ENCODE measurements around the gene ANK3.

Gene ANK3

DNA sequence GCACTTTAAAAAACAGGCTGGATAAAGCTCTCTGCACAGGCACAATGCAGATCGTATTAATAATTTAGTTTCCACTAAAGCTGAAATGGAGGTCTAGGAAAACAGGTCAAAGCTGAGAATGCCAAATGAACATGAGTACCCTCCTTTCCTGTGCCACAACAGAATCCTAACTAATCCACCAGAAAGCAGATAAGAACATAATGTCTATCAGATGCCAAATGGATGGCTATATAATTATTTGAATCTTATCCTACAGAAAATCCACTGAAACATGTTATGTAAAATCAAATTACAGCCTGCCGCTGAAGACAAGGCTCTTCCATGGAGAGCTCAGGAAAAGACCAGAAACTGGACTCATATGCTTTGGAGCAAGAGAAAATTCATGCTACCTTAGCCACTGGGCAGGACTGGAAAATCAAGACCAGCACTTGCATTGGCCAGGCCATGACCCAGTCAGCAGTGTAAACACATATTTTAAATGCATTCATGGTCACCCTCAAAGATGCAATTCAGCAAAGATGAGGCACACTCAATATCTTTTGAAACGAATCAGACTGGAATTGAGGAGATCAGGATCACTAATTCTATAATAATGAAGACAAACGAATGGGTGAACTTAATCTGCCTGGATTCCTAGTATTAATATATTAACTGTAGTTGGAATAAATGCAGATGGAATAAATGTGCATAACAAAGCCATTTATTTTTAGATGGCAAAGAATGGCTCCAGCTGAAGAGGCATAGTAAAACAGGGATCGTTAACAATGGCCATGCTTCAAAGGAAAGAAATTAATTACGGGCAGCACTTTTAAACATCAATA lies 13.2 kb downstream of the ANK3 start:
- DNase-seq = no peak

DNA sequence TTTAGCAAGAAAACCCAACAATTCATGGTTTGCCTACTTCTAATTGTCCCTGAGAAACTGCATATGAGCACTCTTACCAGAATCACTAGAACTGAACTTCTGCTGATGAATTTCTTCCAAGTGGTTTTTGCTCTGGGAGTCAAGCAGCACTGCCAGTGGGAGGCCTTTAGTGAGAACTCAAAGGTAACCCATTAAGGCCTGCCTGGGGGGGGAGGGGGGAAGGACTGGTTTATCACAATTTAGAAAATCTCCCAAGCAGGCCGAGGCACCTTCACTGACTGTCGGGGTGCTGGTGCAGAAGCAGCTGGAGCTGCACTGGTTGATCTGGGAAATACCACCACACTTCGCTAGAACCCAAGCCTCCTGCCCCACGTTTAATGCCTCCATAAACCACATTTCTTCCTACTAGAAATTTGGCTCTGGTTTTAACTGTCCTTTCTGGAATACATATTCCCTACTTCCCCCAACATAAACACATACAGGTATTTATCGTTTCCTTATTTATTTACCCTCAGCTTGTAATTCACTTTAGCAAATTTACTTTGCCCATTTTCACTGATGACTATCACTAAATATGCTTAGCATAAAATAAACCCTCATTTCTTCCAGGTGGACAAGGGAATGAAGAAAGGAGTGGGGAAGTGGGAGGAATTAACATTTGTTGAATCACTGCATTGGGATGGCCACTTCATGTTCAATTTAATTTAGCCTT lies 14.2 kb downstream of the ANK3 start:
- no peak for DNase-seq

DNA sequence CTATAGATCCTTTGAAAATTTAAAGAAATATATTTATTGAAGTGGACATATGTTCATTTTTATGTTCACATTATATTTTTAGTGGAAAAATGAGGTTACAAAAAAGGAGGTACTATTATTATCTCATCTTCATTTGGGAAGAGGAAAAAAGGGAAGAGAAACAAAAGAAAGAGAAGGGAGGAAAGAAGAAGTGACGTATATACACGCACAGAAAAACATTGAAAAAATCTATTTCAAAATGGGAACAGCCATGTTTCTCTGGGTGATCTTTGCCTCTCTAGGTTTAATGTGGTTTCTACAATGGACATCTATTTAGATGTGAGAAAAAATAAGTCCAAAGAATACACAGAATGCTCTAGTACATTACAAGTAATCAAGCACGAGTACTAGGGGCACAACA lies 14.8 kb downstream of the ANK3 start:
- DNase-seq = no peak

DNA sequence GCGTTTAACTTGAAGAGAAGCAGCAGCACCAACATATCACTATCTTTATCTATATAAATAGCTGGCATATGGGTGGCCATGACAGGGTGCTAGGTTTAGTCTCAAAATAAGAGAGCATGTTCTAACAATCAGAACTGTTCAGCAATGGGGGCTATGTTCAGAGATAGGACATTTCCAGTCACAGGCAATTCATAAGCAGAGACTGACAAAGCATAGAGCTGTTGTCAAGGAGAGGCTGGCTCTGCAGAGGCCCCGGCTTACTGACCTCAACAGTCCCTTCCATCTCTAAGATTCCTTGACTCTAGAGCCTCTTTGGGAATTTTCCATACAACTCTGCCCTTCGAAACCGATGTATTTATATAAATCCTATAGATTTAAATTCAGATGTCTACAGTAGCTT lies 17.2 kb downstream of the ANK3 start:
- no peak for DNase-seq

DNA sequence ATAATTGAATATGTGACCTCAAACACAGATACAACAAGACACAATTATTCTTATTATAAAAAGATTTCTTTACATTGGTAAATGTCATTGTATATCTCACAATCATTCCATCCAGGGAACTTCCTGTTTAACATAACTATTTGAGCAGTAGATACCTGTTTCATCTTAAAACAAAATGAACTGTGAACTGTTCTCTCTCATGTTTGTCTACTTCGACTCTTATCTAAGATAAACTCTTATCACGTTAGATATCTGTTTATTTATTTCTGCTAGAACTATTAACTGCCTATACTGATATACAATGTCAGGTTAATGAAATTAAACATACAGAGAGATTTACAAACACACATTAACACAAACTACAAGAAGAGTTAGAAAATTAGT lies 20.1 kb downstream of the ANK3 start:
- no peak for DNase-seq

DNA sequence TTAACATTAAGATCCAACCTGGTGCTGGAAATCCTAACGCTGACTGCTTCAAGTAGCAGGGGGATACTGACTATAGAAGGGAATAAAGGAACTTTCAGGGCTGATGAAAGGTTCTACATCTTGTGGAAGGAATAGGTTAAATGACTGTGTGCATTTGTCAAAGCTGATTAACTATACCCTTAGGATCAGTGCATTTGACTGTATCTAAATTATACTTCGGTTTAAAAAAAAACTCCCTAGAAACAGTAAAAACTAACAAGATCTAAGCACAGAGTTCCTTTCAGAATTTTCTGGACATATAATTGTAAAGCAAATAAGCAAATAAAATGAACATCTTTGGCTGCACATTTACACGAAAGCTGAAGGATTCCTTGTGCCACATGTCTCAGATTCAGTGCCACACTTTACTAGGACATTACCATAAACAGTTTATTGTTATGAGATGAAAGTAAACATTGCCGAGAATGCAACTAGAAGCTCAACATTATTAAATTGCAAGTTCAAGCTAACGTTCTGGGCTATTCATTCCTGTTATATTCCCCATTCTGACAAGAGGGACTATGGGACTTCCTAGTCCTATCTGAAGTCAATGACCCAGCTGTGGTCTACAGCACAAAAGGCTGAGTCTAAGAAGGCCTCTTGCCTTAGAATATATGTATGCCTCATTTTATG lies 20.7 kb downstream of the ANK3 start:
- no peak for DNase-seq

DNA sequence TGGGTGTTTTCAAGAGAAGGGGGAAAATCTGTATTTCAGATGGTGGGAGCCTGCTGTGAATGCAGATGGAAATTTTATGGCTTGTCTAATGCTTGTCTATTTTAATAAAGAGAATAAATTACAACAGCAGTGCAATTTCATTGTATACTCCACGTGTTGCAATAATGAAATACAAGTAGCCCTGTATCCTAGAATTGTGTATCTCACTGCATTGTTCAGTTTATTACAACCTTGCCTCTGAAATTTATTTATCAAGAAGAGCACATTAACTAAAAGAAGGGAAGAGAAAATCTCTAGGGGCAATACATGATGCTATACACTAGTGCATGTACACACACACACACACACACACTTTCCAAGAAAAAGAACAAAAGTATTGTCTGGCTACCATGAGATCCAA lies 21.8 kb downstream of the ANK3 start:
- DNase-seq = no peak

DNA sequence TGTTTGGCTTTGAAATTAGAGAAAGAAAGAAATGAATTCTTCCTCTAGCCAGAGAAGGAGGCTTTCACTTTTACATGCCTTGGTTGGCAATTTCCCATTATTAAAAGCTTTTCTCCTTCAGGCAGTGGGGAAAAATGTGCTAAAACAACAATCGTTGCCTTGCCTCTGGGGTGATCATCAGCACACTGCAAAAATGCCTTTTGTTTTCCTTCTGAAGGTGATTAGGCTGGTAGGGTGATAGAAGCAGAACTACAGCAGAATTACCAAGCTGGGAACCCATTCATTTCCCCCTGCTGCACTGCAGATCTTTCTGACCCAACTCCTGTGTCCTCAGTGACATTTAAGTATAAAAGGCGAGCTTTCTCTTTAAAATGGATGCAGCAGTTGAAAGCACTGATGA lies 22.2 kb downstream of the ANK3 start:
- DNase-seq = no peak

DNA sequence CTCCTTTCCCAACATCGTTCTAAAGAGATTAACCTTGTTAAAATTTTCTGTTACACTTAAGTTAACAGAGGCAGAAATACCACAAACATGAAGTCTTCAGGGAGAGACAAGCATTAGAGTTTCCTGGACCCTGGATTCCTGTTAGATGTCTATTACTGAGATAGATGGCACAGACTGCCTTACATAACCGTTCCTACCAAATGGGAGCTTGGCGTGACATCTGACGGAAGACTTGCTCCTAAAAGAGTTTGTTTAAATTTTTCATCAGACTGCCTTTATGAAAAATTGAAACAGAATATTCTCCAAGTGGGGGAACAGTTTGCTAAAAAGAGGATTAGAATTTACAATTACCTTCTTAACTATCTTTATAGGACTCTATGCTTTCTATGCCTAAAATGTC lies 22.7 kb downstream of the ANK3 start:
- no peak for DNase-seq

DNA sequence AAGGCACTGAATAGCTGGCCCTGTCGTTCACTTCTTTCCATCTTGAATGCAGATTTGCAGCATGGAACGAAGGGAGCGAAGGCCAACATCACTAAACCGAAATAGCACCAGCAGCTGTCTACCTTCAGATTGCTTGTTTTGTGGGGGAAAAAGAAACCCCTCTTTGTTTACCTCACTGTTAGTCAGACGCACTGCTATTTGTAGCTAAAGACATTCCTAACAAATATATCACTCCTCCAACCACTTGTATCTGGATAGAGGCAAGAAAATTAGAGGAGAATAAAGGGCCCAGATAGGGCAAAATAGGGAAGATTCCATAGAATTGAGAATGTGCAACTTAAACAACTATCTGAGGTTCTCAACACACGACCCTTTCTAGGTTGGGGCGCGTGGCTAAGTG lies 26.5 kb downstream of the ANK3 start:
- DNase-seq = no peak

DNA sequence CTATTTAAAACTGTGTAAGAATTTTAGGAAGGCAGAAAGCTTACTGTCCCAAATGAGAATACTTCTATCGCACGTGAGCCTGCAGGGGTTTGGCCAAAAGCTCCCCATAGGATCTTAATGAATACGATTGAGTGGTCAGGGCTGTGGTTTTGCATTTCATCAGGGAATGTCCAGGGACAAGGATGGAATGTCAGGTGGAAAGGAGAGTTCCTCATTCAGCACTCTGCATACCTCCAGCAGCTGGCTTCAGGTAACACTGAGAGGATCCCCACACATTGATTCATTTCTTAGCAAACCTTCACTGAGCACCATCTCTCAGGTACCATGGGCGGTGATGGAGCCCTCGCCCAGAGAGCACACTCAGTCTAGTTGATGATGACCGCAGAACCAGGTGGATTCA lies 27.2 kb downstream of the ANK3 start:
- DNase-seq = no peak

DNA sequence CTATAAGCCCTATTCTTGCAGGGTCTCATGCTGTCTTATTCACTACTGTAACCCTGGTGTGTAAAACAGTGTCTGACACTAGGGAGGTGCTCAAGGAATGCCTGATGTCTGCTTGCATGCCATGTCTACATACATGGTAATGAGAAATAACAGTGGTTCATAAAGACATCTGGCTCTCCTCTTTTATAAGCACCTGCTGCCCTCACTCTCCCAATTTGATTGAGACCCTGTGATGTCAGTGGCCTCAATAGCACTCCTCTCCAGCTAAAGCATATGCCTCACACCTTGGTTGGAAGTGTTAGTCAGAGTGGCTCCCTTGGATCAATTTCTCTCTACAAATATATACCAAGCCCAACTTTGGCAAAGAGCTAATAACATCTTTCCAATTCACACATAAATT lies 30.6 kb downstream of the ANK3 start:
- no peak for DNase-seq

DNA sequence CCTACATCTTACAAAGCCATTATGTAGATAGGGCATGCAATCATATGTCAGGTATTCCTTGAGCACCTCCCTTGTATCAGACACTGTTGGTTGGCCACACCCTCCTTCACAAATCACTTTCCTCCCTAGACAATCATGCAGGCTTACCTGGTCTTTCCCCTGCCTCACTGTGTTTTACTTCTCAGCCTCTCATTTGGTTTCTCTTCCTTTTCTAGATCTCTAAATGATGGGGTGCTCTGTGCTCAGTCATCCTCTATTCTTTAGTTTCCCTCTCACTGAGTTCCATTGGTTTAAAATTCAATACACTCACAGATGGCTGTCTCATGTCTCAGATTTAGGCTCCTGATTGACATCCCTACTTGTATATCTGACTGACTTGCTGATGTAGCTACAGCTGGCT lies 31.4 kb downstream of the ANK3 start:
- no peak for DNase-seq

DNA sequence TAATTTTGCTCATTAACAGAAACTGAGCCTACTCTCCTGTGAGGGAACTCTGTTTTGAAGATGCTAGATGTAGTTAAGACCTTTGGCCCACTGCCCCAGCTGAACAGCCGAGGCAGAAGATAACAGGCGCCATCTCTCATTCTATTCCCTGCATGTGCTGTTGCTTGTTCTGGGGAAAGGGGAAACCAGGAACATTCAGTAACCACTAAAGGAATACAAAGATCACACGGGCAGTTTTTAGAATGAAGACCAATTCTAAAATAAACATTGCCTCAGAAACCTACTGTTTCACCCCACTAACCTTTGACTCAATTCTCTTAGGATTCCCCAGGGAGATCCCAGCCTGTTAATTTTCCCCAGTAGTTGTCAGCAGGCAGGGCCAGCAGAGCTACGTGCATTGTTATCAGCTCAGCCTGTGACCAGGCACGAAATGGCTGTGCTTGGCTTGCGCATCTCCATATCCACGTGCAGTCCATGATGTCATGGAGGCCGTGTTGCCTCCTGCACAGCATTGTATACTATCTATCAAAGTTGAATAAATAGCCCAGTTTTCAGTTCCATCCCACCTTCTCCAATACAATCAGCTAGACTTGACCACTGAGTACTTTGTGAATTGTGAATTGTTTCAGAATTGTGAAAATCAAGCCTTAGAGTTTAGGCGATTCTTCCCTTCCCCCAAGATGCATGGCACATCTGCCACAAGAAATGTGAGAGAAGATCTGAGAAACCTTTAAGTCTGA lies 36.0 kb downstream of the ANK3 start:
- no peak for DNase-seq

DNA sequence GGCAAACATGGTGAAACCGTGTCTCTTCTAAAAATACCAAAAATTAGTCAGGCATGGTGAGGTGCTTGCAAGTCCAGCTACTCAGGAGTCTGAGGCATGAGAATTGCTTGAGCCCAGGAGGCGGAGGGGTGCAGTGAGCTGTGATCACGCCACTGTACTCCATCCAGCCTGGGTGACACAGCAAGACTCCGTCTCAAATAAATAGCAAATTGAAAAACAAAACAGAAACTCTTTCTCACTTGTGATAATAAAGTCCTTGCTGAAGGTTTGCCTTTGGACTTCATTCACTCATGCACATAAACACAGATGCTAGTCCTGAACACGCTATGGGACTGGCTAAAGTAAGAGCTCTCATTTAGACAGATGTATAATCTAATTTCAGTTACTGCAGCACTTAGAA lies 37.6 kb downstream of the ANK3 start:
- DNase-seq = no peak

DNA sequence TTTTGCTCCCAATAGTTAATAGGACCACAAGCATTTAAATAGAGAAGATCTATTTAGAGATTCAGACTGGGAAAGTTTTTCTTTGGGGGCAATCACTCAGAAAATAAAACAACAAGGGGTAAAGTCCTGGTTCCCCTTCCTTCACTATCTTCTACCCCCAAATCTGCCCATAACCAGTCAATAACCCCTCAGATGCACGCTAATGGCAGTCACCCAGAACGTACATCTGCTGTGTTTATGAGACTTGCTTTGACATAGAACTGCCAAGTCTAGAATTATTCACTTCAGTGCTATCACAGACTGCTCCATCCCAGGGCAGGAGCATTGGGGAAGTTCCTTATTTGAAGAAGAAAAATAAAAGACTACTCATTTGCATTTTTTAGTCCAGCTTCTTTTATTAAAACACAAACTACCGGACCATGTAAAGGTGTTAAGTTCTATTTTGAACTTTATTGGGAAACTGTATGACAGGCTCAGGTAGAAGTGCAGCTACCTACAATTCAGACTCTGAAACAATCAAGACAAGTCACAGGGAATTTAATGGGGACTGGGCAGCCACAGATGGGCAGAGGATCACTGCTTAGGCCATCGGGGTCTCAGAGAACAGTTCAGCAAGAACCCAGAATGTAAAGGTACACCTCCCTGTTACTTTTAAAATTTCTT lies 38.4 kb downstream of the ANK3 start:
- DNase-seq = no peak

DNA sequence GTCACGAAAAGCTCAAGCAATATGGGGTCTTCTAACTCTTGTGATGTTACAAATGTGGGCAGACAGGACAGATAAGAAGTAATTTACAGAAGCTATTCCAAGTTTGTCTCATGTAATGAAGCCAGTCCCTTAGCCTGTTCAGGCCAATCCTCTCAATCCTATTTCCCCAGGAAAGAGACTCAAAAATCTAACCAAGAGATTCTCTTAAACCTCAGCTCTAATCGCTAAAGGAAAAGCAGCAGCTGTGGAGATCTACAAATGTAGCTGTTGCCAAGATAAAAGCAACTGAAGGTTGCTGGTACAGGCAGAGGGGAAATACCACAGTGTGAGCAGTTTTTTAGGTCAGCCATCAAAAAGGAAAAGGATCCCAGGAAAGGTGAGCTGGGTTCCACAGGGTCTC lies 39.3 kb downstream of the ANK3 start:
- no peak for DNase-seq

DNA sequence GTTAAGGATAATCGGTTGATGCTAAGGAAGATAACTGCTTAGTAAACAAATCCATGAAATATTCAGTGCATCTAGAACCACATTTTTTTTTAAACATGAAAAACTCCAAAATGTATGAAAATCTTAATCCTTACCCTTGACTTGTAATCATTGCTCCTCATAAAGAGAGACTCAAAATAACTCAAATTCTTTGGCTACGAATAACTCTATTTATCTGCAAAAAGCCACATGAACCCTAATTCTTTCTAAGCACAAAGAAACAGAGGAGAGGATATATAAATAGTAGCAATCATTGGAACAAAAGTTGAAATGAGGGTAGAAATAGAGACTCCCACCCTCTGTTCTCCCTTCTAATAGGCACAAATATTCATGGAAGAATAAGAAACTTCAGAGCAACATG lies 40.2 kb downstream of the ANK3 start:
- no peak for DNase-seq

DNA sequence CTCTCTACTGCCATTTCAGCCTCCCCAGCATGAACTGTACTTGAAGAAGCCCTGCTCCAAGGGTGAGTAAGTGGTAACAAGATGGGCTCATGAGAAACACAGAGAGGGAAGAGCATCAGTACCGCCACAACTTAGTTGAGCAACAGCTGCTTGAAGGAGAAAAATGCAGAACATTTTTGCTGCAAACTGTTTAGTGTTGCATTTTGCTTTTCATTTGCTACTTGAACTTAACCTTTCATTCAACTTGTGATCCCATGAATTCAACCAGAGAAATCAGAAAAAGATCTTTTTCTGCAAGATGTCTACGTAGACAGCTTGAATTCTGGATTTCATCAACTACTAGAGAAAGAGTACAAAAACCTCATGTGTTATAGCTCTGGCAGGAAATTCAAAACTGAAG lies 40.7 kb downstream of the ANK3 start:
- DNase-seq = no peak

DNA sequence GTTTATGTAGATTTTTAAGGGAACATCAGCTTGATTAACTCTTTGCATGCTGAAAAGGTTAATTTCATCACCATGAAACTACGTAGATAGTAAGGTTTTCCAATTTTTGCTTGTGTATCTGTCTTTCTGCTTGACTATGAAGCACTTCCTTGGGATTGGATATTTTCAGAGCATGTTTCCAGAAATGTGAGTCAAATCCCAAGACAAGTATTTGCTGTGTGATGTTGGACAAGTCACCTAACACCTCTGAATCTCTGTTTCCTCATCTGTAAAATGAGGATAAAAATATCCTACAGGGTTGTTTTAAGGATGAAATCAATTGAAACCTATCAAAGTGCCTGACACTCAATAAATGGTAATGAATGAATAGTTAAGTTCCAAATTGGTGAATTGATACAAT lies 42.4 kb downstream of the ANK3 start:
- no peak for DNase-seq

DNA sequence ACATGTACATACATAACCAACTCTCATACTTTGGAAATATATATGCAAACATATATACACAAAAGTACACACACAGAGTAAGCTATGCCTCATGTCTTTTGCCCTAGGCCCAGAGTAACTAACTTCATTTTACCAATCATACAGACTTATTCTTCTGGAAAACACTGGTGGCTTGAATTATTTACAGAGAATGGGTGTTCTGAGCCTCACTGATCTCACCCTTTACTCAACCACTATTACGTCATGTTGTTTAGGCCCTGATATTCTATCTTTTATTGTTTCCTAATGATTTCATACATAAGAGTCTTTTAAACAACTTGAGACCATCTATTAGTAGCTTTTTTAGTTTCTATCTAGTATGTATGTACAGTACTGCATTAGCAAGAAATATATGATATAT lies 43.0 kb downstream of the ANK3 start:
- no peak for DNase-seq

DNA sequence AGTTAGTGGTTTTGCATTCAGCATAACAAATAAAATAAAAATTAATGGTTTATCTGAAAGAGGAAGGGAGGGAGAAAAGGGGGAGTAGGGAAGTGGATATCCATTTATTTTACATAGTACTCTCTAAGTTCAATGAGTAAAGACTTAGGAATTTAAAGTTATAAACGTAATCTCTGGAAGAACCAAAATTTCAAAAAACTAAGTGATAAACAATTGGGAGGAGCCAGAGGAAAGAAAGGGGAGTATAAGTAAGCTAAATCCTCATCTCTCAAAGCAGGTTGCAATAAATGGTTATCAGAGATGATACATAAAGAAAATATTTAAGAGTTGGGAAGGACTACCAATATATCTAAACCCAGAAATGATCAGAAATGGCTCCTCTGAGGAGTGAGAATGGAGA lies 46.4 kb downstream of the ANK3 start:
- DNase-seq = no peak

DNA sequence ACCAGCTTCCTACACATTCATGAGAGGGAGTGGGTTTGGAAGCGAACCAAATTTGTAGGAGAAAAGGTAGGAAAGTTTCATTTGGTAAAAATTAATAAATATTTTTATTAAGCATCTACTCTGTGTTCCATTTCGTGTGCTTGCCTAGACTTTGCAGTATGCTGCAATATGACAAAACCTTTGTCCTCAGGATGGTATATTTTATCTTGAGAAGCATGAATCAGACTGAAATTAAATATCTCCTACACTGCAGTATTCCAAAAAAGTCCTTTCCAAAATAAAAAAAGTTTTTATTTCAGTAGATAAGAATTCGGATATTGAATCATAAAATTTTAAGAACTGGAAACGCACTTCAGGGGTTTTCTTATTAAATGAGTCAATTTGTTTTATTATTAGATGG lies 47.7 kb downstream of the ANK3 start:
- no peak for DNase-seq

Measured in activated effector memory CD4-positive, alpha-beta T cell treated with anti-CD3 and anti-CD28 coated beads, Interleukin-2, amount 50 U/mL, for 16 hours (primary cell).